SW480 (cell line): Measurements from ENCODE around the gene TSPAN14.

Experiments
- DNase-seq: peaks from one replicate; pipeline ENCODE4 v3.0.0-alpha.2; 2016; ENCODE audit warnings: low spot score

Gene TSPAN14

GRCh38 chr10:80454513-80455460, 677 bp downstream of the TSPAN14 start:
- peak; percentile 32 for DNase-seq

- no peak for DNase-seq
Measured at GRCh38 chr10:80455461-80456349, 1.6 kb downstream of the TSPAN14 start.

- DNase-seq: no peak
Measured at GRCh38 chr10:80457554-80458262, 3.6 kb downstream of the TSPAN14 start.

- DNase-seq: no peak
Measured at GRCh38 chr10:80458263-80458625, 4.1 kb downstream of the TSPAN14 start.

- DNase-seq: no peak
Measured at GRCh38 chr10:80458638-80459037, 4.5 kb downstream of the TSPAN14 start.

- peak; percentile 77 for DNase-seq
Measured at GRCh38 chr10:80459047-80459865, 5.1 kb downstream of the TSPAN14 start.

- no peak for DNase-seq
Measured at GRCh38 chr10:80460399-80461207, 6.5 kb downstream of the TSPAN14 start.

GRCh38 chr10:80461208-80462183, 7.4 kb downstream of the TSPAN14 start:
- DNase-seq: no peak

GRCh38 chr10:80462299-80462980, 8.3 kb downstream of the TSPAN14 start:
- DNase-seq: no peak

- DNase-seq: no peak
Measured at GRCh38 chr10:80462981-80463741, 9.1 kb downstream of the TSPAN14 start.

- DNase-seq: no peak
Measured at GRCh38 chr10:80463868-80464267, 9.8 kb downstream of the TSPAN14 start.

GRCh38 chr10:80464557-80465450, 10.7 kb downstream of the TSPAN14 start:
- DNase-seq: peak; percentile 72

- DNase-seq: no peak
Measured at GRCh38 chr10:80465451-80465835, 11.3 kb downstream of the TSPAN14 start.

- DNase-seq: no peak
Measured at GRCh38 chr10:80465839-80466590, 11.9 kb downstream of the TSPAN14 start.

GRCh38 chr10:80466724-80467326, 12.7 kb downstream of the TSPAN14 start:
- no peak for DNase-seq

- no peak for DNase-seq
Measured at GRCh38 chr10:80468002-80468401, 13.9 kb downstream of the TSPAN14 start.
